ENCODE measurements around the gene NLGN3. TPM values are rescaled to one million over a fixed set of nuclear protein-coding genes. Genes with fewer than 3 reads are reported as not detected.
A peak's percentile ranks its signal among the peaks of the same experiment; 100 is the strongest.

The NLGN3 gene
- polyA plus RNA-seq, 1 donor from 2014 or later, result 11.7 TPM

DNA sequence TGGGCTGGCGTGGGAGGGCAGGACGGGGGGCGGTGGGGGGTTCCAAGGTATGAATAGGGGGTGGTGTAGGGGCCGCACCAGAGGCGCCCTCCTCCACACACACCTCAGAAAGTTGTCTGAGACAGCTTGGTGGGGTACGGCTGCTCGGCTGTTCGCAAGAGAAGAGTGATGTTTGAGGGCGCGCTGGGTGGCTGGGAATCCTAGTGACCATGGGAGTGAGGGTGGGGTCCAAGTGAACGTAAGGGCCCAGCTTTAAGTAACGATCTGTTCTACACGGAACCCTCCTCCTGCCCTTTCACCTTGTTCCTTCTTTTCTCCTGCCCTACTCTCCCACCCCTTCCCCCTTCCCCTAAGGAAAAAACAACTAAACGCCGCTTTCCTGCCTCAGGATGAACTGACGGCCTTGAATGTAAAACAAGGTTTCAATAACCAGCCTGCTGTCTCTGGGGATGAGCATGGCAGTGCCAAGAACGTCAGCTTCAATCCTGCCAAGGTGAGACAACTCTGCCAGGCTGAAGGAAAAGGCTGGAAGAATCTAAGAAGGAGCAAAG lies 25.6 kb upstream of the NLGN3 start:
- Histone ChIP-seq H3K27me3 (ENCODE audit: insufficient read depth, low read depth, low read length) (no peaks in the 10 kb centered on the region), H3K4me3 (ENCODE audit: low read length) (peak overlapping the region; percentile 72), H3K27ac (ENCODE audit: low read length) (no peak overlapping the region), H3K36me3 (ENCODE audit: insufficient read depth, low read length) (no peaks in the 10 kb centered on the region), H3K79me2 (replicated peaks; ENCODE audit: insufficient read depth, low read length) (no peaks in the 10 kb centered on the region), H3K9ac (ENCODE audit: low read length) (peak overlapping the region; percentile 75), H2AFZ (ENCODE audit: low read depth, low read length) (no peak overlapping the region), H3K4me2 (ENCODE audit: low read length) (no peak overlapping the region), H4K20me1 (ENCODE audit: insufficient read depth) (no peaks in the 10 kb centered on the region), H3K9me2 (ENCODE audit: insufficient read depth, low read length) (no peaks in the 10 kb centered on the region), H3F3A (ENCODE audit: insufficient read depth, low read length, poor library complexity, severe bottlenecking) (no peaks in the 10 kb centered on the region), H3K9me3 (ENCODE audit: low read length) (no peaks in the 10 kb centered on the region)
- TF ChIP-seq, protein P1, sequence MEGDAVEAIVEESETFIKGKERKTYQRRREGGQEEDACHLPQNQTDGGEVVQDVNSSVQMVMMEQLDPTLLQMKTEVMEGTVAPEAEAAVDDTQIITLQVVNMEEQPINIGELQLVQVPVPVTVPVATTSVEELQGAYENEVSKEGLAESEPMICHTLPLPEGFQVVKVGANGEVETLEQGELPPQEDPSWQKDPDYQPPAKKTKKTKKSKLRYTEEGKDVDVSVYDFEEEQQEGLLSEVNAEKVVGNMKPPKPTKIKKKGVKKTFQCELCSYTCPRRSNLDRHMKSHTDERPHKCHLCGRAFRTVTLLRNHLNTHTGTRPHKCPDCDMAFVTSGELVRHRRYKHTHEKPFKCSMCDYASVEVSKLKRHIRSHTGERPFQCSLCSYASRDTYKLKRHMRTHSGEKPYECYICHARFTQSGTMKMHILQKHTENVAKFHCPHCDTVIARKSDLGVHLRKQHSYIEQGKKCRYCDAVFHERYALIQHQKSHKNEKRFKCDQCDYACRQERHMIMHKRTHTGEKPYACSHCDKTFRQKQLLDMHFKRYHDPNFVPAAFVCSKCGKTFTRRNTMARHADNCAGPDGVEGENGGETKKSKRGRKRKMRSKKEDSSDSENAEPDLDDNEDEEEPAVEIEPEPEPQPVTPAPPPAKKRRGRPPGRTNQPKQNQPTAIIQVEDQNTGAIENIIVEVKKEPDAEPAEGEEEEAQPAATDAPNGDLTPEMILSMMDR (IDR thresholded peaks at IDR 0.05; ENCODE audit: poor library complexity, severe bottlenecking), result no peak
- no peak for TF ChIP-seq EZH2 (IDR thresholded peaks at IDR 0.05; ENCODE audit: borderline replicate concordance, insufficient read depth, low read length, poor library complexity, severe bottlenecking)
- TF ChIP-seq TAF1 (IDR thresholded peaks at IDR 0.05; ENCODE audit: low read depth), result no peak
- TF ChIP-seq EP300 (conservative IDR thresholded peaks at IDR 0.05; ENCODE audit: poor library complexity, severe bottlenecking), result no peak
- TF ChIP-seq POLR2AphosphoS5 (IDR thresholded peaks at IDR 0.05), result no peak
- TF ChIP-seq RAD21 (conservative IDR thresholded peaks at IDR 0.05), result no peak
- TF ChIP-seq MXI1 (conservative IDR thresholded peaks at IDR 0.05; ENCODE audit: poor library complexity, severe bottlenecking), result no peak
- TF ChIP-seq, protein P2, sequence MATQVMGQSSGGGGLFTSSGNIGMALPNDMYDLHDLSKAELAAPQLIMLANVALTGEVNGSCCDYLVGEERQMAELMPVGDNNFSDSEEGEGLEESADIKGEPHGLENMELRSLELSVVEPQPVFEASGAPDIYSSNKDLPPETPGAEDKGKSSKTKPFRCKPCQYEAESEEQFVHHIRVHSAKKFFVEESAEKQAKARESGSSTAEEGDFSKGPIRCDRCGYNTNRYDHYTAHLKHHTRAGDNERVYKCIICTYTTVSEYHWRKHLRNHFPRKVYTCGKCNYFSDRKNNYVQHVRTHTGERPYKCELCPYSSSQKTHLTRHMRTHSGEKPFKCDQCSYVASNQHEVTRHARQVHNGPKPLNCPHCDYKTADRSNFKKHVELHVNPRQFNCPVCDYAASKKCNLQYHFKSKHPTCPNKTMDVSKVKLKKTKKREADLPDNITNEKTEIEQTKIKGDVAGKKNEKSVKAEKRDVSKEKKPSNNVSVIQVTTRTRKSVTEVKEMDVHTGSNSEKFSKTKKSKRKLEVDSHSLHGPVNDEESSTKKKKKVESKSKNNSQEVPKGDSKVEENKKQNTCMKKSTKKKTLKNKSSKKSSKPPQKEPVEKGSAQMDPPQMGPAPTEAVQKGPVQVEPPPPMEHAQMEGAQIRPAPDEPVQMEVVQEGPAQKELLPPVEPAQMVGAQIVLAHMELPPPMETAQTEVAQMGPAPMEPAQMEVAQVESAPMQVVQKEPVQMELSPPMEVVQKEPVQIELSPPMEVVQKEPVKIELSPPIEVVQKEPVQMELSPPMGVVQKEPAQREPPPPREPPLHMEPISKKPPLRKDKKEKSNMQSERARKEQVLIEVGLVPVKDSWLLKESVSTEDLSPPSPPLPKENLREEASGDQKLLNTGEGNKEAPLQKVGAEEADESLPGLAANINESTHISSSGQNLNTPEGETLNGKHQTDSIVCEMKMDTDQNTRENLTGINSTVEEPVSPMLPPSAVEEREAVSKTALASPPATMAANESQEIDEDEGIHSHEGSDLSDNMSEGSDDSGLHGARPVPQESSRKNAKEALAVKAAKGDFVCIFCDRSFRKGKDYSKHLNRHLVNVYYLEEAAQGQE (IDR thresholded peaks at IDR 0.05; ENCODE audit: borderline replicate concordance), result no peak
- no peak for TF ChIP-seq SMC3 (conservative IDR thresholded peaks at IDR 0.05; ENCODE audit: poor library complexity)

DNA sequence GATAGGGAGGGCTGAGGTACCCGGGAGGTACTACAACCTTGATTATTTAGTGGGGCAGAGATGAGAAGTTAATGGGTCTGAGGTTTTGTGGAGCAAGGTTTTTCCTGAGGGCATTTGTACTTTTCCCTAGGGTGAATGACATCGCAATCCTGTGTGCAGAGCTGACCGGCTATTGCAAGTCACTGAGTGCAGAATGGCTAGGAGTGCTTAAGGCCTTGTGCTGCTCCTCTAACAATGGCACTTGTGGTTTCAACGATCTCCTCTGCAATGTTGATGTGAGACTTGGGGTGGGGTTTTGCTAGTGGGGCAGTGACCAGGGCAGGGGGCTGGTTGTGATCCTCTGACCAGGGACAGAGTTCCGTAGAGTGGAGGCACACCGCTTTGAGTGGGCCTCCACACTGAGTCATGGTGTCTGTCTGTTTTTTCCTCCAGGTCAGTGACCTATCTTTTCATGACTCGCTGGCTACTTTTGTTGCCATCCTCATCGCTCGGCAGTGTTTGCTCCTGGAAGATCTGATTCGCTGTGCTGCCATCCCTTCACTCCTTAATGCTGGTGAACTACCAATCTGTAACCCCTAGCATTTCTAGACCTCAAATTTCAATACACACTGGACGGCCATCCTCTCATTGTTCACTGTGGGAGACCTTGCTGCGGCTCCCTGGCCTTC lies 16.3 kb upstream of the NLGN3 start:
- no peak for TF ChIP-seq SMC3 (conservative IDR thresholded peaks at IDR 0.05; ENCODE audit: poor library complexity)
- TF ChIP-seq EZH2 (IDR thresholded peaks at IDR 0.05; ENCODE audit: borderline replicate concordance, insufficient read depth, low read length, poor library complexity, severe bottlenecking), result no peak
- no peak for TF ChIP-seq EP300 (conservative IDR thresholded peaks at IDR 0.05; ENCODE audit: poor library complexity, severe bottlenecking)
- no peak for TF ChIP-seq TAF1 (IDR thresholded peaks at IDR 0.05; ENCODE audit: low read depth)
- TF ChIP-seq RAD21 (conservative IDR thresholded peaks at IDR 0.05), result no peak
- TF ChIP-seq, protein P1 (IDR thresholded peaks at IDR 0.05; ENCODE audit: poor library complexity, severe bottlenecking), result no peak
- TF ChIP-seq POLR2AphosphoS5 (IDR thresholded peaks at IDR 0.05), result no peak
- TF ChIP-seq, protein P2 (IDR thresholded peaks at IDR 0.05; ENCODE audit: borderline replicate concordance), result no peak
- H3K9me3 ChIP-seq (ENCODE audit: low read length), result no peaks in the 10 kb centered on the region
- H3K27me3 ChIP-seq (ENCODE audit: insufficient read depth, low read depth, low read length), result no peaks in the 10 kb centered on the region

More for the DNA sequence above, 16.3 kb upstream of the NLGN3 start:
- no peak overlapping the region for H3K9ac ChIP-seq (ENCODE audit: low read length)
- H3K79me2 ChIP-seq (replicated peaks; ENCODE audit: insufficient read depth, low read length), result no peaks in the 10 kb centered on the region
- H4K20me1 ChIP-seq (ENCODE audit: insufficient read depth), result no peaks in the 10 kb centered on the region
- H3K4me2 ChIP-seq (ENCODE audit: low read length), result no peak overlapping the region
- no peak overlapping the region for H3K4me3 ChIP-seq (ENCODE audit: low read length)
- H2AFZ ChIP-seq (ENCODE audit: low read depth, low read length), result no peak overlapping the region
- no peaks in the 10 kb centered on the region for H3K9me2 ChIP-seq (ENCODE audit: insufficient read depth, low read length)
- no peaks in the 10 kb centered on the region for H3K36me3 ChIP-seq (ENCODE audit: insufficient read depth, low read length)
- H3F3A ChIP-seq (ENCODE audit: insufficient read depth, low read length, poor library complexity, severe bottlenecking), result no peaks in the 10 kb centered on the region
- no peak overlapping the region for H3K27ac ChIP-seq (ENCODE audit: low read length)

Measured in neural cell (in vitro differentiated cells).